ENCODE measurements around the gene GZMB.
"Not testable (repeated sequence)": the region's sequence is repeated elsewhere in the genome, so short reads cannot be mapped to it uniquely, and the experiment has no call there.

The GZMB gene

DNA sequence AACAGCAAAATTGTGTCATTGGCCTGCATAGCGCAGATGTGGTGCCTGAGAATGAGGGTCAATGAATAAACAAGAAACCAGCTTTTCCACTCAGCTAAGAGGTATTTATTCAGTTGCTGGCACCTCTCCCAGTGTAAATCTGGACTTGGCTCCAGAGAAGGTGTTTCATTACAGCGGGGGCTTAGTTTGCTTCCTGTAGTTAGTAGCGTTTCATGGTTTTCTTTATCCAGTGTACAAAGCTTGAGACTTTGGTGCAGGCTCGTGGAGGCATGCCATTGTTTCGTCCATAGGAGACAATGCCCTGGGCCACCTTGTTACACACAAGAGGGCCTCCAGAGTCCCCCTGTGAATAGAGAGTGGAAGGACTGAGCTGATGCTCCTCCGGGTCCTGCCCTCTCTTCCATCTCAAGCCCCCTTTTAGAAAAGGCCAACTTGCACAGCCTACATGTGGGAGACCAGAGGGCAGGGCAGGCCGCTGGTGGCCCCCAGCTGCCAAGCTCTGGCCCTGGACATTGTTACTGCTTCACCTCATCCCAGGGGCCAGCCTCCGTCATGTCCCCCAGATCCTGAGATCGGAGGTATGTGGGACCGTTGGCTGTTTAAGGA lies 3.0 kb downstream of the GZMB start:
- DNase-seq: no peak

DNA sequence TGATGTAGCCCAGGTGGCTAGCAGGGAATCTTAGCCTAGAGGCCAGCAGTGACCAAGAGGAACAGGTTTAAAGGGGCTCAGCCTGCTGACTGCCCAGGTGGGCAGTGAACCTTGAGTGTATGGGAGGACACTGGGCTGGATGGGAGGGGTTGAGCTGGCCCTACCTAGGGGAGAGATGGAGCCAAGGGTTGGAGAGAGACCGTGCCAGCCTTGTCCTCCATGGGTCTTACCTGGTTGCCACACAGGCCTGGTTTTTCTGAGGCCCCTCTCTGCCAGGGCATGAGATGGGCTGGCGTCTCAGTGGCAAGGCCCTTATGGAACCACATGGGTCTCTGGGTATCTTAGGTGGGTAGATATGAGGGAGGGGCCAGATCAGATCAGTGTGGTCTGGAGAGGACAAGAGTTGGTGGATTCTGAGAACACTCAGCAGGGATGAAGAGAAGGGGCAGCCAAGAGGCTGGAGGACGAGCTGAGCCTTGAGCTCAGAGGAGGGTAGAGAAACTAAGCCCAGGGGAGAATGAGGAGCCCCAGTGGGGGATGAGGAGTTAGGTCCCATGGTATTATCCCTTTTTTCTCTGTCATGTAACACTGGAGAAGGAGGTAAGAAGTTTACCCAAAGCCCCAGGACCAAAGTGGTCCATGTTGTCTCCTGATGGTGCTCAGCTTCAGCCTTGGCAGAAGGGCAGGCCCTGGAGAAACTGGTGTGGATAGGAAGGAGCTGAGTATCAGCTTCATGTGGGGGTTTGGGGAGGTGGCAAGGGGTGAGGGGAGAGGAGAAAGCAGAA lies 3.7 kb downstream of the GZMB start:
- DNase-seq: no peak

DNA sequence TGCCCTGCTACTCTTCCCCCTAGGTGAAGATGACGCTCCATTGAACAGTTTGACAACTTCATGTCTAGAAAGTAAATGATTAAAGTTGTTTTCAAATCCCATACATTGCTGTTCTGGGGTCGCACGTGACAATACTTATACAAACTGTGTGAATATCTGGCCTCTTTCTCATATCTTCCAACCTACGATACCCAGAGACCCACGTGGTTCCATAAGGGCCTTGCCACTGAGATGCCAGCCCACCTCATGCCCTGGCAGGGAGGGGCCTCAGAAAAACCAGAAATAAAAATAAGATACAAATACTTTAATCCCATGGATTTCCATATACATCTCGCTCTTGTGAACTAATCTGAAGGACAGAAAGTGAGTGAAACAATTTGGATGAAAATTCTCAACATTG lies 4.5 kb downstream of the GZMB start:
- no peak for DNase-seq

DNA sequence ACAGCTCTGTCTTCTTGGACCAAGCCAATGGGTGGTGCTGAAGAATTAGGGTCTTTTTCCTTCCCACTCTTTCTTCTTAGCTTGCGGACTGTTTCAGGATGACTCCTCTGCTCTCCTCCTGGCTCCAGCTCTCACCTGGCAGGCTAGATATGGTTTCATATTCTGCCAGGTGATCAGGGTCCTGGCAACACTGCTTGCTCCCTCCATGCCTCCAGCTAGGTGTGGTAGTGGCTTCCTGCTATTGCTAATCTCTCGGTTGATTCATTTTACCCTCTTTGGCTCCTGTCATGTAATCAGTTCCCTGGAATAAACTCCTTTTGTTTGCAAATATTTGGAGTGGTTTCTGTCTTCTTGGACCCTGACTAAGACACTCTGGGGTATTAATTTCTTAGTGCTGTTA lies 20.2 kb downstream of the GZMB start:
- DNase-seq: no peak

DNA sequence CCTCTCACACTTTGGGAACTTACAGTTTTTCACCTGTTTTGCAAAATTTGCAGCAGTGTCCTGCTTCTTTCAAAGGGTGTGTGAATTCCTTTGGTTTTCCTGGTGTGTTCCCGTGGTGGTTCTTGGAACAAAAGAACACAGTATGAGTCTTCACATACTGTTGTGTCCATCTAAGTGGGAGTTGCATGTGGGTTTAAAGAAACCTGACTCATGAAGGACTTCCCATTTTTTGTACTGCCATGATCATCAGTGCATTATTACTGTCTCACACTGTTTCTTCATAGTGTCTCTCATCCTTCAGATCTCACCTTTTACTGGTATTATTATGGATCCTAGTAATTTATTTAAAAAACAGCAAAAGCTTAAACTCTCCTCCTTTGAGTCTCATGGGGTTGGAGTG lies 20.7 kb downstream of the GZMB start:
- DNase-seq: no peak

DNA sequence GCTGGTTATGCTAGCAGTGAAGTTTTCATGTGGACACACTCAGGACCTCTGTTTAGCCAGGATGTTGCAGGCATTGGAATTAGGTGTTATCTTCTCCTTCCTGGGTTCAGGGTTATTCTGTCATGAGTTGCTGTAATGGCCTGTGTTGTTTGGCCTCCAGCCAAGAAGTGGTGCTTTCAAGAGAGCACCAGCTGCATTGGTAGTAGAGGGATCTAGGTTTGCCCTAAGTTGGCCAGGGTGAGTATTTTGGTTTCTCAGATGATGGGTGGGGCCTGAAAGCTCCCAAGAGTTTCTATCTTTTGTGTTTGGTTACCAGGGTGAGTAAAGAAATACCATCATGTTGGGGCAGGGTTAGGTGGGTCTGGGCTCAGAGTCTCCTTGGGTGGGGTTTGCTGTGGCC lies 21.8 kb downstream of the GZMB start:
- DNase-seq: no peak

DNA sequence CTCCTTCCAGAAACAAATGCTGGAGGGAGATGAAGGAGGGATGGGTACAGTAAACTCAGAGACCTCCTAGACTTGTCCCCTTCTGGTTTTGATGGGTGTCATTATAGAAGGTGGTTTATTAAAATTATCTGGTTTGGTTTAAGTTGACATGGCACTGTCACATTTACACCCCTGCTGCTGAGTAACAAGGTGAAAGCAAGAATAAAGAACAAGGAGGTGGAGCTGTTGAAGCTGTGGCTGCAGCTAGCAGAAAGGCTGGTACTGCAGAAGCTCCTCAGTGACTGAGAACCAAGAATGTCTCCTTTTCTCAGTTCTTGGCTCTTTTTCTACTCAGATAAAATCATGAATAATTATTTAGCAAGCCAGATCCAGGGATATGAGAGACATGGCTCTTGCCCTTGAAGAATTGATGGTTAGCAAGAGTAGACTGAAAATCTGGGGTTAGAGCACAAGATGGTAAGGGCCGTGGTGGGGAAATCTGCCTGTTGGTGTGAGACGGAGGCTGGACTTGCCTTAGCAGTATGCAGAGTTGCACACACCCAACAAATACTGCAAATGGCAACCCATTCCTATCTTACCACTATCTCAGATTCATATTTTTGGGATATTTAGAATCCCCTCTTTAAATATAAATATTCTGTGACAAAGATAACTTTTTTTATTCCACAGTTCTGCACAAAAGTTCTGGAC lies 24.2 kb downstream of the GZMB start, which contains the start of gene GZMH:
TSS of gene GZMH (minus strand) at position 31 of the 690 bp plus-strand sequence. CDS start 72 bp downstream, outside the sequence.
- no peak for DNase-seq

DNA sequence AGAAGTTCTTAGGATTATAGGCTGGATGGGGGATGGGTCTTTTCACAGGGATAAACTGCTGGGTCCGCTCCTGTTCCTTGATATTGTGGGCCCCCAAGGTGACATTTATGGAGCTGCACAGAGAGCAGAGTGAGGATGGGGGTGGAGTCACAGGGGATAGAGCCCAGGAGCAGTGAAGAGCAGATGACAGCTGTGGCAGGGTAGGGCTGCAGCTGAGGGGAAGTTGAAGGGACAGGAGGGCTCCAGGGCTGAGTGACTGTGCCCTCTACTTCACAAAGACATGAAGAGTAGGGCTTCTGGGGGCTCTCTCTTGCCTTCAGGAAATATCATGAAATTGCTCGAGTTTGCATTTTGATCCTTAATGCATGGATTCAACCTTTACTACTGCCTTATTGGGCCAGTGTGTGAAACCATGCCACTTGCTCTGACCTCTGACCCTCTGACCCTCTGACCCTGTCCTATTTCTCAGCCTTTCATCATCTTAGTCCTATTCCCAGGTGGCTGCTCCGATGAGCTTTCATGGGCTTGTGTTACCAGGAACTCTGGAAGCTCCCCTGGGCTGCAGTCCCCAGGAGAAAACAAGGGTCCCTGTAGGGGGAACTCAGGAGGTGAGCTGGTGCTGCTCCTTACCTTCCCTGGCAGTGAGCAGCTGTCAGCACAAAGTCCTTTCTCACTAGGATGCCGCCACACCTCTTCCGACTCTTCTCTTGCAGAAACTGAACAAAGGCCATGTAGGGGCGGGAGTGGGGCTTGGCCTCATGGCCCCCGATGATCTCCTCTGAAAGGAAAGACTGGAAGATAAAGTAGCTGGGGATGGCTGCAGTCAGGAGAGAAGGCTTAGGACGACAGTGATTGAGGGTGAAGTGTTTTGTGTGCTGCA lies 26.1 kb downstream of the GZMB start:
- no peak for DNase-seq

DNA sequence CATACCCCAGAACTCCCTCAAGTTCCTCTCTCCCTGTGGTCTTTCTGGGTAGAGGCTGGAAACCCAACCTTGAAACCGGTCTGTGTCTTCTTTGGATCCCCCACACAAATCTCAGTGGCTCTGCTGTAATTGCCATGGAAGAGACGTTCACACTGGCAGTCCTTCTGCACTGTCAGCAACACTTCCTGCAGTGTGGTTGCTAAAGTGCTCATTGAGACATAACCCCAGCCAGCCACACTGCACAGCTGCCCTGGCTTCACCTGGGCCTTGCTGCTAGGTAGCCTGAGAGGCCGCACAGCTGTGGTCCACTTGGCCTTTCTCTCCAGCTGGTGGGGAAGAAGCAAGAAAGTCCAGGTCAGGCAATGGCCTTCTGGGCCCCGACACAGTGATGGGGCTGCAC lies 26.9 kb downstream of the GZMB start:
- no peak for DNase-seq

DNA sequence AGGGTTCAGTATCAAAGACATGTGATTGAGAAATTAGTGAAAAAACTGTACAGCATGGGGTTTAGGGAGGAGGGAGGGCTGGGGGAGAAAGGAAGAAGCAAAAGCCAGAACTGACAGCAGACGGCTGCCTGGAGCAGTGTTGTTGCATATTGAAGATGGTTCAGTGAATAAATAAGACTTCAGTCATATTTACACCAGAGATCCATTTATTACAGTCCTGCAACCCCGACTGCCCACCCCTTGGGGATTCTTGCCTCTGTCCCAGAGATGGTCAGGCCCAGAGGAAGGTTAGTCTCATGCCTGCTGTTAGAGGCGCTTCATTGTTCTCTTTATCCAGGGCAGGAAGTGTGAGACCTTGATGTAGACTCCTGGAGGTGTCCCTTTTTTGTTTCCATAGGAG lies 27.7 kb downstream of the GZMB start:
- DNase-seq: no peak

DNA sequence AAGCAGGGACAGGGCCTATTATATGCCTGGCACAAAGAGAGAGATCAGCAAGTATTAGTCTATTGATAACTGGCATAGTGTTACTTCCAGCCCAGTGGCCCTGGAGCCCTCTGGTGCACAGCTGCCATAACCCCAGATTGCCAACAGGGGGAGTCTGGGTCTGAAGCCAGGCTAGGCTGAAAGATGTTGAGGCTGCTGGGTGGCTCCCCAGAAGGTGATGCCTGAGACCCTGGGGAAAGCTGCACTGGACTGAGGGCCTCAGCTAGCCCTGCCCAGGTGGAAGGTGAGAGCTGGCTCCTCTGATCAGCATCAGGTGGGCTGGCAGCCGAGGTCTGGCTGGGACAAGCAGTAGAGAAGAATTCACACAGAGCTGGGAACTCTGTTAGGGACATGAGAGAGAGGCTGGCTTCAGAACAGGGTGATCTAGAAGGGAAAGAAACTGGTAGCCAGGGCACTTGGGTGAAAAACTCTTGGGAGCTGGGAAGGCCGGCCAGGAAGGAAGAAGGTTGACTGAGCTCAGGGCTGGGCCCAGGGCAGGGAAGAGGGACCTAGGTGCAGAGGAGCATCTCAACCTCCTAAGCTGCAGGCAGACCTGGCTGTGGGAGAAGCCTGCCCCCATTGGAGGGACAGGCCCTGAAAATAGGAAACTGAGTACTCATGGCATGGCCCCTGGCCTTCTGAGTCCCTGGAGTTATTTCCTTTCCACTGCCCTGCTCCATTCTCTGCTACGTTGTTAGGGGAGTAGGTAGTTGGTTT lies 28.4 kb downstream of the GZMB start:
- no peak for DNase-seq

DNA sequence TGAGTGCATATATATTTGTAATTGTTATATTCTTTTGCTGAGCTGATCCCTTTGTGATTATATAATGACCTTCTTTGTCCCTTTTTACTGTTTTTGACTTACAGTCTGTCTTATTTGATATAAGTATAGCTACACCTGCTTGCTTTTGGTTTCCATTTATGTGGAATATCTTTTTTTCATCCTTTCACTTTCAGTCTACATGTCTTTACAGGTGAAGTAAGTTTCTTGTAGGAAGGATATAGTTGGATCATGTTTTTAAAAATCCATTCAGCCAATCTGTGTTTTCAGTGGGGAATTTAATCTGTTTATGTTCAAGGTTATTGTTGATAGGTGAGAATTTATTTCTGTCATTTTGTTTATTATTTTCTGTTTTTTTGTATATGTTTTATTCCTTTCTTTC lies 36.6 kb downstream of the GZMB start:
- DNase-seq: no peak

DNA sequence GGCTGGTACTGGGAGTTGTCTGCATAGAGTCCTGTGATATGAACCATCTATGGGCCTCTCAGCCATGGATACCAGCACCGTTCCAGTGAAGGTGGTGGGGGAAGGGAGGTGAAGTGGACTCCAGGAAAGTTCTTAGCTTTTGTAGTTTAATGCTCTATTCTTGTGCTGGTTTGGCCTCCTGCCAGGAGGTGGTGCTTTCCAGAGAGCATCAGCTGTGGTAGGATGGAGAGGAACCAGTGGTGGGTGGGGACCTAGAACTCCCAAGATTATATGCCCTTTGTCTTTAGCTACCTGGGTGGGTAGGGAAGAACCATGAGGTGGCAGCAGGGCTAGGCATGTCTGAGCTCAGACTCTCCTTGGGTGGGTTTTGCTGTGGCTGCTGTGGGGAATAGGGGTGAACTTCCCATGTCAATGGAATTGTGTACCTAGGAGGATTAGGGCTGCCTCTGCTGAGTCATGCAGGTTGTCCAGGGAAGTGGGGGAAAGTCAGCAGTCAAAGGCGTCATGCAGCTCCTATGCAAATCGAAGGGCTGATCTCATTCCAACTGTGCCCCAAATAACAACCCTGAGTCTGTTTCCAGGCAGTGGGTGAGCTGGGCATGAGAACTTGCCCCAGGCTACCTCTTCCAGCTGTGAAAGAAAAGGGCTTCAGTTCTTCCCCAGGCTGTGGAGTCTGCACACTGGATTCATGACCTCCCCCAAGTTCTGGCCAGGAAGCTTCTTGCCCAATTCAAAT lies 38.7 kb downstream of the GZMB start:
- DNase-seq: no peak

DNA sequence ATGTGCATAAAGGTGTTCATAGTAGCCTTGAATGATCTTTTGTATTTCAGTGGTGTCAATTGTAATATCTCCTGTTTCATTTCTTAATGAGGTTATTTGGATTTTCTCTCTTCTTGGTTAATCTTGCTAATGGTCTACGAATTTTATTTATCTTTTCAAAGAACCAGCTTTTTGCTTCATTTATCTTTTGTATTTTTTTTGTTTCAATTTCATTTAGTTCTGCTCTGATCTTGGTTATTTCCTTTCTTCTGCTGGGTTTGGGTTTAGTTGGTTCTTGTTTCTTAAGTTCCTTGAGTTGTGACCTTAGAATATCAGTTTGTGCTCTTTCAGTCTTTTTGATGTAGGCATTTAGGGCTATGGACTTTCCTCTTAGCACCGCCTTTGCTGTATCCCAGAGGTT lies 43.0 kb downstream of the GZMB start:
- DNase-seq: not testable (repeated sequence)

DNA sequence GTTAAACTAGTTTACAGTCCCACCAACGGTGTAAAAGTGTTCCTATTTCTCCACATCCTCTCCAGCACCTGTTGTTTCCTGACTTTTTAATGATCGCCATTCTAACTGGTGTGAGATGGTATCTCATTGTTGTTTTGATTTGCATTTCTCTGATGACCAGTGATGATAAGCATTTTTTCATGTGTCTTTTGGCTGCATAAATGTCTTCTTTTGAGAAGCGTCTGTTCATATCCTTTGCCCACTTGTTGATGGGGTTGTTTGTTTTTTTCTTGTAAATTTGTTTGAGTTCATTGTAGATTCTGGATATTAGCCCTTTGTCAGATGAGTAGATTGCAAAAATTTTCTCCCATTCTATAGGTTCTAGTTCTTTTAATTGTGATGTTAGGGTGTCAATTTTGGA lies 49.6 kb downstream of the GZMB start:
- DNase-seq: not testable (repeated sequence)
